HG03575 (cell line): ENCODE data around the gene COX7A2L.
"Not testable (repeated sequence)": the region's sequence is repeated elsewhere in the genome, so short reads cannot be mapped to it uniquely, and the experiment has no call there.

Experiments
- ATAC-seq: cut with Tn5 transposase; IDR thresholded peaks from one replicate; pipeline ENCODE4 v1.9.1; 2021; ENCODE audit not compliant: unreplicated experiment, insufficient number of reproducible peaks, low FRiP score; ENCODE audit errors: extremely low read depth

COX7A2L gene

DNA sequence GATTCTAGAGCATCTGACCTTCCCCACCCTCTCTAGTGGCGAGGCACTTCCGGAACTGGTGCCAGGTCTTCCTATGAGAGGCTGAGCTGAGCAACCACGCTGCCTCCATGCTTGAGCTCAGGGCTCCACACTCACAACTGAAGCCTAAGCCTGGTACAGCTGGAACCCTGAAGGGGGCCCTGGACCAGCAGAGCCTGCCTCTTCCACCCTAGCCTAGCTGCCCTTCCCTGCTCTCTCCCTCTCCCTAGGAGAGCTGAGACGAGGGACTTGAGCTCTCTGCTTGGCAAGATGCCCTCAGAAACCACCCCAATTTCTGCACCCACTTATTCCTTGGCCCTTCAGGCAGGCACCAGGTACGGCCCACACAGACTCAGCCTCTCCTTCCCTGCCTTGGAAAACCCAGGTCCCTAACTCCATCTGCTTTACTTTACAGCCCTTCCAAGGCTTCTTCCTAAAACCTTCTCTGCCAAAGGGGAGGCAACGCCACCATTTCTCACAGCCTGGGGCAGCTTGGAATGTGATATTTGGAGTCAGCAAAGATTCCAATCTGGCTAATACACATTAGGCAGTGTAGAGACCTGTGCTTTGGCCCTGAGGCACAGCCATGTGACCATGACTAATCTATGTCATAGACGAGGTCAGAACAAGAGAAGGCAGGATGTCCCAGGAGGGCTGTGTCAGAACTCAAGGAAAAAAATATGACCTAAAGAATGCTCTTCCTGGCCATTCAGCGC, 18.8 kb downstream of the COX7A2L start:
- ATAC-seq = no peak

- no peak for ATAC-seq
These were observed 19.9 kb downstream of the COX7A2L start for GRCh38 chr2:42340938-42341636.

DNA sequence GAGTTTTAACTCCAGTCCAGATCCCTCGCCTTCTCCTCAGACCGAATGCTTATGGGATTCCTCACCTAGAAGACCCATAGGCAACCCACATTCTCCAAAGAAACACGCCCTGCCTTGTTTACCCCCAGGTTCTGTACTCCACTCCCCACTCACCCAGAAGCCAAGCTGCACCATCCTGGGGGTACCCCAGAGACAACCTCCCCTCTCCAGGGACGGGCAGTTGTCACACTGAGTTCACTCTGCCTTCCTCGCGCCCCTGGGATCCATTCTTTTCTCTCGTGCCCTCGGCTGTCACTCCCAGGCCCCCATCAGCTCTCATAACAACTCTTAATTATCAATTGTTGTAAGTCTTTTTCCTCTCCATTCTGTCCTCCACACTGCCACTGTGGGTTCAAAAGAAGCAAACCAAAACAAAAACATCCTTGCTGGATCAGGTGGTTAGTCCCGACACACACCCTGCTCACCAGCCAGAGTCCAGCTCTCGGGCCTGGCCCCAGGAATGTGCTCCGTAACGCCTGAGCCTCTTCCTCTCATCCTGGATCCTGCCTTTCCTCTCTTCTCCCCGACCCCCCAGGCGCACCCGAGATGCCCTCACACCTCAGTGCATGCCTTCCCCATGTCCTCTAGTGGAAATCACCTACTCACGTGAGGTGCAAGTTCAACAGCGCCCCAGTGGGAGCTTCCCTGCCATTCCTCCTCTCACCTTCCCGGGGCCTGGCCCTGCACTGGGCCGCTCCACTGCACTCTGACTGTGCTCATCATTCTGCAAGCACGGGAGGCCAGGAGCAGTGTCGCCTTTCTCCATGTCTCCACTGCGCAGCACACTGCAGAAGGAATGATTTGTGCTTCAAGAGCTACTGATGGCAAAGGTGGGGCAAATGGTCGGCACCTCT, 20.7 kb downstream of the COX7A2L start:
- no peak for ATAC-seq

DNA sequence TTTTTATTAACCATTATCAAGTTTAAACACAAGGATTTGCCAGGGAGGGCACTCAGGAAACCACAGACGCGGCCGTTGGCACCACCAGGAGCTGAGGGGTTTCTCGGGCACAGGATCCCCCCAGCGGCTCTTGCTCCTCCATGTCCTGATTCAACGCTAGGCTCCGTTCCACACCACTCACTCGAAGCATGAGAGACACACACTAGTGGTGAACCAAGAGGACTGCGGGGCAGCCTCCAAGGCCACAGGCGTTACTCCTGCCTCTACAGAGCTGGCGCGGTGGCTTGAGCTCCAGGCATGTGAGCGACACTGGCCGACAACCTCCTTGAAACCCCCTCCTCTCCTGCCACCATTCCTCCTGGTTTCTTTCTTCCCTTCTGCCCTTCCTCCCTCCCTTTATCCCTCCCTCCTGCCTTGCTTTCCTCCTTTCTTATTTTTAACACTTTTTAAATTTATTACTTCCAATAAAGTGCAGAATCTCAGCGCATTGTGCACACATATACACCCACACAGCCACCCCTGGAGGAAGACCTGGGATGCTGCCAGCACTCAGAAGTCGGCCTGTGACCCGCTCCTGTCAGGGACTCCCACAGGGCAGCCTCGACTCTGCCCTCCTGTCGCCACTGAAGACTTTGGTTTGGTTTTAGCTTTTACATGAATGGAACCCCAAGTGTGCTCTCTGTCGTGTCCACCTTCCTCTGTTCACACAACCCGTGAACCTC, 21.7 kb downstream of the COX7A2L start:
- ATAC-seq = no peak

GRCh38 chr2:42338567-42339190, 22.3 kb downstream of the COX7A2L start:
- ATAC-seq = no peak

DNA sequence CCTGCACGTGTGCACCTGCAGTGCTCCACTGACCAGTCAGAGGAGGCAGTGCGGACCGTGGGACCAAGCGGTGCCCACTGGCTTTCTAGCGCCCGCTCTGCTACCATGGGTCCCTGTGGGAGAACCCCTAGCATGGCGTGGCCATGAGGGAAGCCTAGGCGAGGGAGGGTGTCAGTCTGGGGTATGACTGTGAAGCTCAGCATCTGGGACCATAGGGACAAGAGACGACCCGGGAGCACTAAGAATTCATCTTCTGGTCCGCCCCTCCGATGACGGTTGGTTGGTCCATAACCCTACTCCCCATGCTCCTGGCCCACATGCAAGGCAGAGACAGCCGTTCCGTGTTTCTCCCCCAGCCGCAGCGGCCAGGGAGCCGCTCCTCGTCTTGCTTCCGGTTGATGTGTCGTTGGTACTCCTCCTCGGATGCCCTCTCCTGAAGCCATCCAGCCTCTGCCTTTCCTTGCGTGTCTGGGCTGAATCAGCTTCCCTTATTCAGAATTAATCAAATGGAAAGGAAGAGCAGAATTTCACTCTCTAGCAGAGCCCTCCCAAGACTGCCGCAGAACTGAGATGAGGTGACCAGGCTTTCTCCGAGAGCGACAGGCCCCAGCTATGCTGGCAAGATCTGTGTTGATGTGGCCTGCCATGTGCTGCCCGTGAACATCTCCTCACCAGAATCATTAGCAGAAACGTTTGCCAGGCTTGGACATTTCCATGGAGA, 23.0 kb downstream of the COX7A2L start:
- ATAC-seq = no peak

DNA sequence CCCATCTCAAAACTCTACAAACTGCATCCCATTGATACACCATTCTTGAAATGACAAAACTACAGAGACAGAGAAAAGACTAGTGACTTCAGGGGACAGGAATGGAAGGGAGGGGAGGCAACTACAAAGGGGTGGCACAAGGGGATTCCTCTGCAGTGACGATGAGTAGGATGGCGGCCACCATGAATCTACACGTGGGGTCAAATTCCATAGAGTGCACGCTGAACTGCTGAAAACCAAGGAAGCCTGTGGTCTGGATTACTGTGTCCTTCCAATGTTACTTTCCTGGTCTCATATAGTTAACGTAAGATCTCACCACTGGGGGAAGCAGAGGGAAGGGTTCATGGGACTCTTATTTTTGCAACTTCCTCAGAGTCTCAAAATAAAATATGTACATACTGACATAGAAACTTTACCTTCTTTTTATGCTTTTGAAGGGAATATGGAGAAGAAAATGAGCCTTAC, 23.6 kb downstream of the COX7A2L start:
- no peak for ATAC-seq

GRCh38 chr2:42336361-42336965, 24.6 kb downstream of the COX7A2L start:
- no peak for ATAC-seq

DNA sequence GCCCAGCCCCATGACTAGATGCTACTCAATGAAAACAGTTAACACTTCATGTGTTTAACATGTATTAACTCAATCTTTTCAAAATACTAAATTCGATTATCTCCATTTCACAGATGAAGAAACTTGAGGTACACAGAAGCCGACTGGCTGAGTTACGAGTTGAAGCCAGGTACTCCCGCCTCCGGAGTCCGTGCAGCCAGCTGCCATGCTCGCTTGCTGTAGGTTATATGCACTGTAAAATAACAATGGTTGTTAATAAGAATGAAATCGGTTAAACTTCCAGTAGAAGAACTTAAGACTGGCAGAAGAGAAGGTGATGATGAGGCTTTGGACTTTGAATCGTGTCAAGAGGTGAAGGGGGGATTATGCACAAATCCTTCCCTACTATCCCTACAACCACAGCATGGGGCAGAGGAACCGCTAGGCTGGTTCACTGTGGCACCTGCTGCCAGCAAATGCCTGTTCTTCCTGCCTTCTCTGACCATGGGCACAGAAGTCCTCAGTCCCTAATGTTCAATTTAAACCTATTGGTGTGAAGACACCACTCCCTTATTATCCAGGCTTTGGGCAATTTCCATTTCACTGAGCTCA, 25.4 kb downstream of the COX7A2L start:
- no peak for ATAC-seq

- not testable (repeated sequence) for ATAC-seq
These were observed 26.2 kb downstream of the COX7A2L start for GRCh38 chr2:42334865-42335264.

DNA sequence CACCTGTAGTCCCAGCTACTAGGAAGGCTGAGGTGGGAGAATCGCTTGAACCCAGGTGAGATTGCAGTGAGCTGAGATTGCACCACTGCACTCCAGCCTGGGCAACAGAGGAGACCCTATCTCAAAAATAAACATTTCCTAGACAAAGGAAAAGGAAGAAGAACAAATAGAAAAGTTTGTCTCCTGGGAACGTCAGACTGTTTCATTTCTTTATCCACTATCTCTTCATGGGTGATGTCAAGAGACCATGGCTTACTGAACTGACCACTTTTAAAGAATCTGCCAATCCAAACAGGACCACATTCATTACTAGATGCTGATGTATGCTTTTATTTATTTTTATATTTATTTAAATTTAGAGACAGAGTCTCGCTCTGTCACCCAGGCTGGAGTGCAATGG, 26.8 kb downstream of the COX7A2L start:
- ATAC-seq = no peak

DNA sequence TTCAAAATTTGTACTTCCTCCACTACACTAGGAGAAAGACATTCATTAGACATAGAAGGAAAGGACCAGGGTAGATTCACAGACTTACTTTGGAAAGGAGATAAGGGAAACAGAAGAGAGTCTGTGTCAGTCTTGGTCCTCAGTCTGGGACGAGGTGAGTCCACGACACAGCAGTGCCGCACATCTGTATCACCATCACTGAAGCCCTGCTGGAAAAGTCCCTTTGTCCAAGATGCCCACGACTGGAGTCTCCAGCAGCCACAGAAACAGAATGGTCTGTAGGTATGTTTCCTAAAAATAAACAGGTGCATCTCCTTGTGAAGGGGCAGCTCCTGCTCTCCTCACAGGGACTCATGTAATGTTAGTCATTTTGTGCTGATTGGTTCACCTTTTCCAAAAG, 27.4 kb downstream of the COX7A2L start:
- no peak for ATAC-seq

- no peak for ATAC-seq
These were observed 28.4 kb downstream of the COX7A2L start for GRCh38 chr2:42332575-42332974.

- ATAC-seq = no peak
These were observed 29.3 kb downstream of the COX7A2L start for GRCh38 chr2:42331569-42332284.

DNA sequence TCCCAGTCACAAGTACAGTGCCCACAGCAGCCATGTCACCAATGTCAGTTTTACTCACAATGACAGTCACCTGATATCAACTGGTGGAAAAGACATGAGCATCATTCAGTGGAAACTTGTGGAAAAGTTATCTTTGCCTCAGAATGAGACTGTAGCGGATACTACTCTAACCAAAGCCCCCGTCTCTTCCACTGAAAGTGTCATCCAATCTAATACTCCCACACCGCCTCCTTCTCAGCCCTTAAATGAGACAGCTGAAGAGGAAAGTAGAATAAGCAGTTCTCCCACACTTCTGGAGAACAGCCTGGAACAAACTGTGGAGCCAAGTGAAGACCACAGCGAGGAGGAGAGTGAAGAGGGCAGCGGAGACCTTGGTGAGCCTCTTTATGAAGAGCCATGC, 31.3 kb downstream of the COX7A2L start:
- ATAC-seq = no peak

- no peak for ATAC-seq
These were observed 32.1 kb downstream of the COX7A2L start for GRCh38 chr2:42328923-42329322.
